Liver (tissue), 9 donors: ENCODE measurements around the gene ADAMTS1. TPM values are rescaled to one million over a fixed set of nuclear protein-coding genes. Genes with fewer than 3 reads are reported as not detected.

Experiments
- DNase-seq: peaks from one replicate; pipeline ENCODE4 v3.0.0-alpha.2; 2017; ENCODE audit warnings: low spot score
- H3K27ac ChIP-seq, 2 donors: one replicate each; pipeline ENCODE4 v1.7.0; 2013; ENCODE audit warnings: inconsistent platforms in 2 of 2, low read length in 2 of 2, control low read depth in 1 of 2, low read depth in 1 of 2, mild to moderate bottlenecking in 1 of 2
- H3K27me3 ChIP-seq, 4 donors: one replicate each; pipeline versions ENCODE4 v1.6.1 to v1.7.0; 2013; ENCODE audit warnings: low read length in 3 of 4, inconsistent platforms in 1 of 4, mild to moderate bottlenecking in 1 of 4, moderate library complexity in 1 of 4; ENCODE audit not compliant: control insufficient read depth in 4 of 4, insufficient read depth in 4 of 4
- H3K36me3 ChIP-seq, 4 donors: one replicate each; pipeline versions ENCODE4 v1.6.1 to v1.7.0; 2013; ENCODE audit warnings: low read length in 3 of 4, mild to moderate bottlenecking in 3 of 4, low read depth in 1 of 4, moderate library complexity in 1 of 4; ENCODE audit not compliant: control insufficient read depth in 4 of 4, insufficient read depth in 3 of 4
- H3K4me1 ChIP-seq, 4 donors: one replicate each; pipeline versions ENCODE4 v1.6.1 to v1.7.0; 2013; ENCODE audit warnings: low read length in 3 of 4, mild to moderate bottlenecking in 3 of 4, moderate library complexity in 1 of 4; ENCODE audit not compliant: control insufficient read depth in 4 of 4, insufficient read depth in 4 of 4
- H3K4me3 ChIP-seq, 3 donors: one replicate each; pipeline versions ENCODE4 v1.6.1 to v1.7.0; 2013; ENCODE audit warnings: low read length in 3 of 3, control low read depth in 1 of 3, low read depth in 1 of 3, mild to moderate bottlenecking in 1 of 3
- H3K9ac ChIP-seq, 2 donors: one replicate each; pipeline ENCODE4 v1.7.0; 2013; ENCODE audit warnings: low read length in 2 of 2, mild to moderate bottlenecking in 2 of 2, moderate library complexity in 2 of 2, control low read depth in 1 of 2, low read depth in 1 of 2
- H3K9me3 ChIP-seq, 4 donors: one replicate each; pipeline versions ENCODE4 v1.6.1 to v1.7.0; 2013; ENCODE audit warnings: low read length in 3 of 4; ENCODE audit not compliant: control insufficient read depth in 4 of 4
- CTCF ChIP-seq: fragments of 150-350 bp; IDR thresholded peaks from 2 replicates; pipeline ENCODE4 v1.5.1; 2017; ENCODE audit warnings: improper control_type of control experiment, low read depth, low read length; ENCODE audit not compliant: missing input control
- EGR1 ChIP-seq, 2 donors: IDR thresholded peaks; 2 replicates each; pipeline ENCODE4 v1.6.1; 2016 to 2018; ENCODE audit warnings: antibody characterized with exemption in 2 of 2, low read depth in 2 of 2
- FOXA1 ChIP-seq: IDR thresholded peaks from 2 replicates; pipeline ENCODE4 v1.6.1; 2016; ENCODE audit warnings: antibody characterized with exemption
- FOXA2 ChIP-seq: IDR thresholded peaks from 2 replicates; pipeline ENCODE4 v1.6.1; 2016; ENCODE audit warnings: antibody characterized with exemption
- GABPA ChIP-seq, 2 donors: IDR thresholded peaks in 1 of 2; conservative IDR thresholded peaks in 1 of 2; 2 replicates each; pipeline ENCODE4 v1.6.1; 2016; ENCODE audit warnings: antibody characterized with exemption in 2 of 2, mild to moderate bottlenecking in 1 of 2, moderate library complexity in 1 of 2
- HNF4A ChIP-seq, 2 donors: conservative IDR thresholded peaks; 2 replicates each; pipeline ENCODE4 v1.6.1; 2016; ENCODE audit warnings: antibody characterized with exemption in 2 of 2, mild to moderate bottlenecking in 2 of 2
- HNF4G ChIP-seq: IDR thresholded peaks from 2 replicates; pipeline ENCODE4 v1.6.1; 2016; ENCODE audit warnings: antibody characterized with exemption
- JUND ChIP-seq, 2 donors: IDR thresholded peaks; 2 replicates each; pipeline ENCODE4 v1.6.1; 2016; ENCODE audit warnings: antibody characterized with exemption in 2 of 2
- MAX ChIP-seq: IDR thresholded peaks from 2 replicates; pipeline ENCODE4 v1.6.1; 2016; ENCODE audit warnings: antibody characterized with exemption
- NR2F2 ChIP-seq: IDR thresholded peaks from 2 replicates; pipeline ENCODE4 v1.6.1; 2016; ENCODE audit warnings: antibody characterized with exemption
- RAD21 ChIP-seq, 2 donors: IDR thresholded peaks; 2 replicates each; pipeline ENCODE4 v1.6.1; 2016; ENCODE audit warnings: antibody characterized with exemption in 2 of 2, mild to moderate bottlenecking in 2 of 2
- REST ChIP-seq: IDR thresholded peaks from 2 replicates; pipeline ENCODE4 v1.6.1; 2016; ENCODE audit warnings: antibody characterized with exemption, mild to moderate bottlenecking
- RXRA ChIP-seq, 2 donors: IDR thresholded peaks; 2 replicates each; pipeline ENCODE4 v1.6.1; 2017 to 2018; ENCODE audit warnings: antibody characterized with exemption in 2 of 2, mild to moderate bottlenecking in 1 of 2
- SP1 ChIP-seq: IDR thresholded peaks from 2 replicates; pipeline ENCODE4 v1.6.1; 2018; ENCODE audit warnings: antibody characterized with exemption, mild to moderate bottlenecking
- TAF1 ChIP-seq: conservative IDR thresholded peaks from 2 replicates; pipeline ENCODE4 v1.6.1; 2016; ENCODE audit warnings: antibody characterized with exemption, mild to moderate bottlenecking
- YY1 ChIP-seq: IDR thresholded peaks from 2 replicates; pipeline ENCODE4 v1.6.1; 2016; ENCODE audit warnings: antibody characterized with exemption, mild to moderate bottlenecking
- WGBS: extraction: QIAGEN DNeasy Blood & Tissue Kit; methylation state at CpG from one replicate; pipeline ENCODE4 v1.1.7; 2013; 5-methylcytosine and 5-hydroxymethylcytosine counted together
- polyA plus RNA-seq, 2 donors: library from polyadenylated mRNA; stranded (reverse) in 1 of 2; unstranded in 1 of 2; fragments of 200-250 nt in 1 of 2; fragments of >200 nt in 1 of 2; fragmentation: Nextera tagmentation in 1 of 2; extraction: Ambion mirVana in 1 of 2; gene quantifications; one replicate each; pipeline versions ENCODE4 v1.2.1 to v1.2.3, GENCODE V29; 2013 to 2015
- total RNA-seq, 2 donors: library from RNA; depleted of rRNA; stranded (reverse); fragments of >200 nt; gene quantifications; one replicate each; pipeline ENCODE4 v1.2.3, GENCODE V29; 2014
- TF ChIP-seq, protein P1 (sequence below): IDR thresholded peaks from 2 replicates; pipeline ENCODE4 v1.6.1; 2016; ENCODE audit warnings: antibody characterized with exemption
- TF ChIP-seq, protein P2 (sequence below): IDR thresholded peaks from 2 replicates; pipeline ENCODE4 v1.6.1; 2016; ENCODE audit warnings: antibody characterized with exemption
- donor health status: healthy.
- donor health status: healthy.
- donor health status: healthy.
- donor health status: healthy.
- donor health status: healthy.

Gene ADAMTS1
- total and polyA plus RNA-seq, 4 donors: 3.3 to 23.1 (median 10.7) TPM

DNA sequence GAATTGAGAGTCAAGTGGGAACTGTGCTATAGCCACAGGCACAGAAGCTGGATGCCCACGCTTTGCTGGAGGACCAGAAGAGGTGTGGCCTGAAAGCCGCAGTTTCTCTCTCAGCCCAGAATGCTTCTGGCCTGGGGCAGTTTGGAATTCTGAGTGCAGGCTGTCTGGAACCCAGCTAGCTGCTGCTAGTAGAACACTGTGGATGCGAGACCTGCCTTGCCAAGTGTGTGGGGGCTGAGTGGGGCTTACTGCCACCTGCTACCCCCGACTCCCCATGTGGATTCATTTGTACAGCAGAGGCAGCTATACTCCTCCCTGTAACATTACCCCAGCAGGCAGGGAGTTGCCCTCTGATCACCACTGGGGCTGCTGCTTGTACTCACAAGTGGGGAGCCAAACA lies 12.2 kb downstream of the ADAMTS1 start:
- Histone ChIP-seq H3K27ac (no peak overlapping the region), H3K9ac (no peak overlapping the region), H3K4me3 (no peak overlapping the region), H3K4me1 (no peaks in the 10 kb centered on the region), H3K27me3 (no peaks in the 10 kb centered on the region), H3K9me3 (no peaks in the 10 kb centered on the region), H3K36me3 (peaks cover 1 to 16% (median 7%) of the 10 kb centered on the region in 4 donors)
- no peak for DNase-seq
- TF ChIP-seq, protein P1, sequence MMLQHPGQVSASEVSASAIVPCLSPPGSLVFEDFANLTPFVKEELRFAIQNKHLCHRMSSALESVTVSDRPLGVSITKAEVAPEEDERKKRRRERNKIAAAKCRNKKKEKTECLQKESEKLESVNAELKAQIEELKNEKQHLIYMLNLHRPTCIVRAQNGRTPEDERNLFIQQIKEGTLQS: no peak
- TF ChIP-seq NR2F2 (no peak), FOXA1 (no peak), HNF4G (no peak), RXRA (IDR thresholded peaks at IDR 0.05) (no peak), HNF4A (conservative IDR thresholded peaks at IDR 0.05) (no peak), JUND (IDR thresholded peaks at IDR 0.05) (no peak), REST (no peak), RAD21 (IDR thresholded peaks at IDR 0.05) (no peak)
- WGBS: 93% methylated on average over 4 of the region's 4 CpGs

DNA sequence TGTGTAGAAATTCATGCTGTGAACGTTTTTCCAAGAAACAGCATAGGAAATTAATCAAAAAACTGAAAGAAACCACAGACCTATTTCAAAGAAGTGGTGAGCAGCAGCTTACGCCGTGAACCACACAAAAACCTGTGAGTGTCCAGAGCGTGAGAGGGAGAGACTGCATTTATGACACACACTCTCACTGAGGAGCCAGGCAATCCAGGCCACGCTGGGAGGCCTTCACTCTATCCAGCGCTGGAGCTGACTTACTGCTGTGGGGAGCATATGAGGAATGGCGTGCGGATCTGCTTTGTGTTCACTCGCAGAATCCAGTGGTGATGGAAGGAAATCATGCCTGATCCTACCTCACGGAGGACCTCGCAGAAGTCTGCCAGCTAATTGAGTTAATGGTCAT lies 12.7 kb downstream of the ADAMTS1 start:
- DNase-seq: no peak
- peaks cover 0 to 11% (median 4%) of the 10 kb centered on the region in 4 donors for H3K36me3 ChIP-seq
- no peak overlapping the region for H3K9ac ChIP-seq
- TF ChIP-seq RAD21 (IDR thresholded peaks at IDR 0.05) (no peak), FOXA2 (no peak), EGR1 (IDR thresholded peaks at IDR 0.05; ENCODE audit: low read depth in 2 of 2) (no peak), RXRA (IDR thresholded peaks at IDR 0.05) (no peak), NR2F2 (no peak), GABPA (IDR thresholded peaks at IDR 0.05 in 1 of 2, conservative IDR thresholded peaks at IDR 0.05 in 1 of 2) (no peak), YY1 (no peak), JUND (IDR thresholded peaks at IDR 0.05) (no peak), CTCF (no peak), MAX (no peak), HNF4G (no peak), FOXA1 (no peak), TAF1 (no peak), HNF4A (conservative IDR thresholded peaks at IDR 0.05) (no peak), SP1 (no peak)
- TF ChIP-seq, protein P2, sequence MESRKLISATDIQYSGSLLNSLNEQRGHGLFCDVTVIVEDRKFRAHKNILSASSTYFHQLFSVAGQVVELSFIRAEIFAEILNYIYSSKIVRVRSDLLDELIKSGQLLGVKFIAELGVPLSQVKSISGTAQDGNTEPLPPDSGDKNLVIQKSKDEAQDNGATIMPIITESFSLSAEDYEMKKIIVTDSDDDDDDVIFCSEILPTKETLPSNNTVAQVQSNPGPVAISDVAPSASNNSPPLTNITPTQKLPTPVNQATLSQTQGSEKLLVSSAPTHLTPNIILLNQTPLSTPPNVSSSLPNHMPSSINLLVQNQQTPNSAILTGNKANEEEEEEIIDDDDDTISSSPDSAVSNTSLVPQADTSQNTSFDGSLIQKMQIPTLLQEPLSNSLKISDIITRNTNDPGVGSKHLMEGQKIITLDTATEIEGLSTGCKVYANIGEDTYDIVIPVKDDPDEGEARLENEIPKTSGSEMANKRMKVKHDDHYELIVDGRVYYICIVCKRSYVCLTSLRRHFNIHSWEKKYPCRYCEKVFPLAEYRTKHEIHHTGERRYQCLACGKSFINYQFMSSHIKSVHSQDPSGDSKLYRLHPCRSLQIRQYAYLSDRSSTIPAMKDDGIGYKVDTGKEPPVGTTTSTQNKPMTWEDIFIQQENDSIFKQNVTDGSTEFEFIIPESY: no peak
- TF ChIP-seq, protein P1: no peak
- WGBS: 87% methylated on average over 11 of the region's 11 CpGs
- H3K4me1 ChIP-seq: no peaks in the 10 kb centered on the region
- no peaks in the 10 kb centered on the region for H3K9me3 ChIP-seq
- no peak overlapping the region for H3K27ac ChIP-seq
- no peak overlapping the region for H3K4me3 ChIP-seq
- H3K27me3 ChIP-seq: no peaks in the 10 kb centered on the region
